Right atrium auricular region (tissue), 2 donors: ENCODE data around the gene FGF12. TPM values are rescaled to one million over a fixed set of nuclear protein-coding genes. Genes with fewer than 3 reads are reported as not detected.
"Not testable (repeated sequence)": the region's sequence is repeated elsewhere in the genome, so short reads cannot be mapped to it uniquely, and the experiment has no call there.

ENCODE experiments used
- DNase-seq: peaks from one replicate; pipeline ENCODE4 v3.0.0-alpha.2; 2019; ENCODE audit warnings: low spot score
- H3K27ac ChIP-seq, 2 donors: fragments of 200-600 bp; sonication (generic); 1 replicate in 1 of 2; 2 replicates in 1 of 2; pipeline ENCODE4 v1.5.1; 2016 to 2019
- H3K27me3 ChIP-seq, 2 donors: fragments of 200-600 bp; sonication (generic); one replicate each; pipeline versions ENCODE4 v1.5.1 to v1.6.0; 2017 to 2019
- H3K36me3 ChIP-seq: fragments of 200-600 bp; sonication (generic); one replicate; pipeline ENCODE4 v1.5.1; 2016
- H3K4me1 ChIP-seq, 2 donors: fragments of 200-600 bp; sonication (generic); one replicate each; pipeline versions ENCODE4 v1.5.1 to v1.6.0; 2017 to 2019
- H3K4me3 ChIP-seq, 2 donors: fragments of 200-600 bp; sonication (generic); 1 replicate in 1 of 2; 2 replicates in 1 of 2; pipeline ENCODE4 v1.5.1; 2017 to 2019; ENCODE audit warnings: mild to moderate bottlenecking in 1 of 2, moderate library complexity in 1 of 2
- H3K9me3 ChIP-seq, 2 donors: fragments of 200-600 bp; sonication (generic); one replicate each; pipeline ENCODE4 v1.5.1; 2019
- CTCF ChIP-seq, 2 donors: fragments of 200-600 bp; sonication (generic); IDR thresholded peaks; one replicate each; pipeline ENCODE4 v1.5.1; 2019; ENCODE audit warnings: antibody characterized with exemption in 2 of 2
- total RNA-seq, 2 donors: library from RNA; depleted of rRNA; stranded (reverse); fragments of >200 nt; gene quantifications; one replicate each; pipeline ENCODE4 v1.1.0, GENCODE V29; 2016

FGF12 gene
- total RNA-seq, 2 donors from 2014 or later = 126 to 218 TPM

DNA sequence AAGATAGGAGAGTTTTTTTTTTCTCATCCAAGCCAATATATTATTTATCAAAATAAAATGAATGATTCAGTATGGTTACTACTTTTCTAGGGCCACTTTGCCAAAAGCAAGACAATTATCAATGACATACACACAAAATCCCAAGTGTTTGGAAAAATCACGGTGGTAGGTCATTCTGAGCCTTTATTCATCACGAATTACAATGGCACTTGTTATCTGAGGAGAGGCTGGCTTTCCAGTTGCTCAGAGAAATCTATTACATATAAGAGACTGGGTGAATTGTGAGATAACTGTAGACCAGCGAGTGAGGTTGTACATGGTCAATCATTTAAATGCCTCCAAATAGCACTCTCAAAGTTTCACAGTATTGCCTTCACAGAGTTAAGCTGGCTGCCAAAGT lies 20.4 kb upstream of the FGF12 start:
- H3K36me3 ChIP-seq = no peaks in the 10 kb centered on the region
- H3K9me3 ChIP-seq = no peaks in the 10 kb centered on the region
- H3K27me3 ChIP-seq = no peaks in the 10 kb centered on the region
- TF ChIP-seq CTCF (IDR thresholded peaks at IDR 0.05) = no peak
- no peak overlapping the region for H3K4me3 ChIP-seq
- no peak for DNase-seq
- no peak overlapping the region for H3K27ac ChIP-seq
- no peaks in the 10 kb centered on the region for H3K4me1 ChIP-seq

GRCh38 chr3:192747145-192747544 lies 19.8 kb upstream of the FGF12 start:
- no peaks in the 10 kb centered on the region for H3K27me3 ChIP-seq
- no peak overlapping the region for H3K4me3 ChIP-seq
- no peak overlapping the region for H3K27ac ChIP-seq
- H3K9me3 ChIP-seq = no peaks in the 10 kb centered on the region
- no peak for DNase-seq
- no peaks in the 10 kb centered on the region for H3K4me1 ChIP-seq
- H3K36me3 ChIP-seq = no peaks in the 10 kb centered on the region
- no peak for TF ChIP-seq CTCF (IDR thresholded peaks at IDR 0.05)

GRCh38 chr3:192745150-192745549 lies 17.8 kb upstream of the FGF12 start:
- Histone ChIP-seq H3K27ac (no peak overlapping the region), H3K9me3 (no peaks in the 10 kb centered on the region), H3K27me3 (no peaks in the 10 kb centered on the region), H3K4me1 (no peaks in the 10 kb centered on the region), H3K4me3 (no peak overlapping the region), H3K36me3 (no peaks in the 10 kb centered on the region)
- DNase-seq = no peak
- TF ChIP-seq CTCF (IDR thresholded peaks at IDR 0.05) = no peak

DNA sequence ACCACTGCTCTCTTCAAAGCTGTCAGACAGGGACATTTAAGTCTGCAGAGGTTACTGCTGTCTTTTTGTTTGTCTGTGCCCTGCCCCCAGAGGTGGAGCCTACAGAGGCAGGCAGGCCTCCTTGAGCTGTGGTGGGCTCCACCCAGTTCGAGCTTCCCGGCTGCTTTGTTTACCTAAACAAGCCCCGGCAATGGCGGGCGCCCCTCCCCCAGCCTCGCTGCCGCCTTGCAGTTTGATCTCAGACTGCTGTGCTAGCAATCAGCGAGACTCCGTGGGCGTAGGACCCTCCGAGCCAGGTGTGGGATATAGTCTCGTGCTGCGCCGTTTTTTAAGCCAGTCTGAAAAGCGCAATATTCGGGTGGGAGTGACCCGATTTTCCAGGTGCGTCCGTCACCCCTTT lies 17.3 kb upstream of the FGF12 start:
- not testable (repeated sequence) for H3K4me1 ChIP-seq

DNA sequence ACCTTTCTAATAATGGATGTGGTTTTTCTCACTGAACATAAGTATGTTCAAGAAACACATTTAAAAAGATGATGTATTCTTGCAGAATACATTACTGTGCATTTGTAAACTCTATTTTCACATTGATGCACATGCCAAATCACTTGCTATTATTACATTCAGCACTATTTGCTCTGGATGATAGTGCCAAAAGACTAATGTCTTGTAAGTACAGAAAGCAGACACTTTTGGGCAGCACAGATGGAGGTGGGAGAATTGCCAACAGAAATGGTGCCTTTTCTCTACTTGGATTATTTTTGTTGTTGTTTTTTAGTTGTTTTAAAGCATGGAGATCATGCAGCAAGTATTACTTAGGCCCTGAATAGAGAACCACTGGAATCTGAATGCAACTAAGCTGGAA lies 10.2 kb upstream of the FGF12 start:
- no peak overlapping the region for H3K27ac ChIP-seq
- no peak for DNase-seq

More for the DNA sequence above, 17.3 kb upstream of the FGF12 start:
- not testable (repeated sequence) for DNase-seq, H3K27me3 ChIP-seq, H3K4me3 ChIP-seq, H3K36me3 ChIP-seq, H3K9me3 ChIP-seq, H3K27ac ChIP-seq

GRCh38 chr3:192731233-192731632 lies 3.9 kb upstream of the FGF12 start:
- peaks cover 0 to 8% of the 10 kb centered on the region in 2 donors for H3K4me1 ChIP-seq
- DNase-seq = no peak
- H3K27ac ChIP-seq = no peak overlapping the region
- no peaks in the 10 kb centered on the region for H3K36me3 ChIP-seq
- no peaks in the 10 kb centered on the region for H3K9me3 ChIP-seq
- H3K4me3 ChIP-seq = no peak overlapping the region
- no peak for TF ChIP-seq CTCF (IDR thresholded peaks at IDR 0.05)
- H3K27me3 ChIP-seq = no peaks in the 10 kb centered on the region

More for the DNA sequence above, 10.2 kb upstream of the FGF12 start:
- no peaks in the 10 kb centered on the region for H3K9me3 ChIP-seq
- no peak overlapping the region for H3K4me3 ChIP-seq
- no peak for TF ChIP-seq CTCF (IDR thresholded peaks at IDR 0.05)
- no peaks in the 10 kb centered on the region for H3K4me1 ChIP-seq
- no peaks in the 10 kb centered on the region for H3K27me3 ChIP-seq
- H3K36me3 ChIP-seq = no peaks in the 10 kb centered on the region
